GM18526 (cell line): Measurements from ENCODE around the gene MXI1.

Source experiments
- POLR2A ChIP-seq: IDR thresholded peaks from 3 replicates; pipeline ENCODE4 v1.6.1; 2011; ENCODE audit not compliant: insufficient read length; ENCODE audit errors: extremely low read depth

MXI1 gene

DNA sequence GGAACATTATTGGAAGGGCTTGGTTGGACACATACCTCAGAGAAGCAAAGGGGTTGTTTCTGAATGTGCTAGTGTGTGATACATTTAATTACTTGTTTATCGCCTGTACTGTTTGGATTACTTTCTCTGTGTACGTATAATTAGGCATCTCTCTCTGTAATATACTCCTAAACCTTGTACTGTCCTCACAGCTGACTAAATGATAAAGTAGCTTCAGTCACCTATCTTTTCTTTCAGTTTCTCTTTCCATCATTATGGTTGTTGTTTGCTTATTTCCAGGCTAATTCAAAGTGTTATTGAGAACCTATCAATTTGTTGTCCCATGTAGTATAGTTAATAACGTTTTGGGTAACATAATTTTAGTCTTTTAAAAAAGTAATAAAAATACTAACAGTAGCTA lies 34.0 kb downstream of the MXI1 start:
- TF ChIP-seq POLR2A = no peak

DNA sequence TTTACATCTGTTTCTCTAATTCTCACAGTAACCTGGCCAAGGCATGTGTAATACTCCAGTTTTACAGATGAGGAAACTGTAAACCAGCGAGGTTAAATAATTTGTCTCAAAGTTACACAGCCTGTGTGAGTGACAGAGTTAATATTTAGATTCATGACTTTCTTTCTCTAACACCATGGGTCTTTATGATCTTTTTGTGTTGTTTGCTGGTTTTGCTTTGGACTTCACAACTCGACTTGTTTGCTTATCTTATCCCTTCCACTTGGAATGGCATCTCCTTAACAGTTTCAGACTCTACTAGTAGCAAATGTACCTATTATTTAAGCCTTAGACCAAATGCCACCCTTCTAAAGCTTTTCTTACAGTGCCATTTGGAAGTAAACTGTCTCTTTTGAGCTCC lies 34.4 kb downstream of the MXI1 start:
- no peak for TF ChIP-seq POLR2A

DNA sequence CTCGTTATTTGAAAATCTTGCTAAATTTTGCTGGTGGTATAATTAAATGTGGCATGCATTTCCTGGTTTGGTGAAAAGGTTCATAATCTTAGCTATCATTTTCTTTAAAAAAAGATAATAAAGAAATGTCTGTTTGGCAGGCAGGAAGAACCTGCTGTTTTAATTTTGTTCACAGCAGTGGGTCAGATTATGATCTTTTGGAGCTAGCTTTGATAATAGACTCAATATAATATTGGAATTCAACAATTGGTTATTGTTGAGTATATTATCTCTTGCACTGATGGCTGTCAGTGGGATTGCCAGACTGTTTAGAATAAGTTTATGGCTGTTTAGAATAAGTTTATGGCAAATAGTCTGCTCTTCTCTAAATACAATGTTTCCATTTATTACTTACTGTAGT lies 35.1 kb downstream of the MXI1 start:
- TF ChIP-seq POLR2A = no peak

DNA sequence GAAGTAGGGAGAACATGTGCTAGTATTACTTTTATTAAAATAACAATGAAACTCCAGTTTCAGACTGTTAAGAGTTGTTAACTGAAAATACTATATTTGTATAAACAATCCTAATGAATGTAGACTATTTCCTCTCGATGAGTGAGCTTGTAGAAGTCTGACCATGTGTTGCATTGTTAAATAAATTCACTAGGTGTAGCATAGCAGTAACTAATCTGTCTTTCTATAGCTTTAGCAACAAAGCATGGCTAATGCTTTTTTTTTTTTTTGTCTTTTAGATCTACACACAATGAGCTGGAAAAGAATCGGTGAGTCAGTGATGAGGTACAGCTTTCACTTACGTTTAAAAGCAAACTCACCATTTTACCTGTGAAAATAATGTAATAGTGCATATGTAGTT lies 37.1 kb downstream of the MXI1 start:
- no peak for TF ChIP-seq POLR2A

DNA sequence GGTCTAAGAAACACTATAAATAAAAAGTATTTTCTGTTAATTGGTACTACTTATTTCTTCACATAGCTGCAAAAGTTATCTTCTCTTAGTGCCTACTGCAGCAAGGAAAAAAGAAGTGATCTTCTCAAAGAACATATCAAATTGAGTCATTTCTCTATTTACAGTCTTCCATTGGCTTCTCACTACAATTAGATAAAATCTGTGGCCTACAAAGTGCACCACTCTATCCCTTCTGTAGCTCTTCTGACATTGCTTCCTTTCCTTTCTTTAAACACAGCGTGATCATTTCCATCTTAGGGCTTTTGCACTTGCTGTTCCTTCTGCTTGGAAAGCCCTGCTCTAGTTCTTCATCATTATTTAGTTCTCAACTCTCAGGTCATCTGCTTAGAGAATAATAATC lies 44.7 kb downstream of the MXI1 start:
- no peak for TF ChIP-seq POLR2A

DNA sequence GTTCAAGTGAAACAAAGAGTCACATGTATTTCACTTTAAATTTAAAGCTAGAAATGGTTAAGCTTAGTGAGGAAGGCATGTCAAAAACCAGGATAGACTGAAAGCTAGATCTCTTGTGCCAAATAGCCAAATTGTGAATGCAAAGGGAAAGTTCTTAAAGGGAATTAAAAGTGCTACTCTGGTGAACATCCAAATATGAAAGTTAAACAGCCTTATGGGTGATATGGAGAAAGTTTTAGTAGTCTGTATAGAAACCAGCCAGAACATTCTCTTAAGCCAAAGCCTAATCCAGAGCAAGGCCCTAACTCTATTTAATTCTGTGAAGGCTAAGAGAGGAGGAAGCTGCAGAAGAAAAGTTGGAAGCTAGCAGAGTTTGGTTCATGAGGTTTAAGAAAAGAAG lies 47.1 kb downstream of the MXI1 start:
- no peak for TF ChIP-seq POLR2A

DNA sequence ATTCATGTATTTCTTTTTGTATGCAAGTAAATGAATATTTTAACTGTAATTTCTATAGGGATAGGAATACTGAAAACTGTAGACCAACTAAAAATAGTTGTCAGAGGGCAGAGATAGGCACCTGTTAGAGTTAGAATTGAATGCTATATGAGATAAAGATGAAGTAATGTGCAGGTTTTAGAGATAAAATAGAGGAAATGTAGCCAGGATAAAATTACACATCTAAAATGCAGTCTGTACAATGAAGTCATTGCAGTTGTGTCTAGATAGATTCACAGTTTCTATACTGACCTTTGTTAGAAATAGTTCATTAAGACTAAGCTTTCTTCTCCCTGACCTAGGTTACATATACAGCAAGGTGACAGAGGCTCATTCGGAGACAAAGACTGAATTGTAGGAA lies 51.1 kb downstream of the MXI1 start:
- TF ChIP-seq POLR2A = no peak

DNA sequence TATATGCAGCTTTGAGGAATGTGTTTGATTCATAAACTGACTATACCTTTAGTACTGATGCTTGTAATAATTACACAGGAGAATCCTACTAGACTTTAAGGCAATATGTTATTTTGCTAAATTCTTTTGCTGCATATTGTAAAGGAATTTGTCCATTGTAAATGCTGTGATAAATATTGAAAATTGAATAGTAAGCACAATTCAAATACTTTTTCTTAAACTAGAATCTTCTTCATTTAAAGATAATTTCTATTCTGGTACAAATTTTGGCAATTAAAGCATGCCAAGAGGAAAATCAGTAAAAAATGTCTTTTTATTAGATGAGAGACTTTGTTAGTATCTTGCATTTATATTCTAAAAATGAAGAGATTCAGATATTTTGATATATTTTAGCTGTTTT lies 51.9 kb downstream of the MXI1 start:
- TF ChIP-seq POLR2A = no peak

DNA sequence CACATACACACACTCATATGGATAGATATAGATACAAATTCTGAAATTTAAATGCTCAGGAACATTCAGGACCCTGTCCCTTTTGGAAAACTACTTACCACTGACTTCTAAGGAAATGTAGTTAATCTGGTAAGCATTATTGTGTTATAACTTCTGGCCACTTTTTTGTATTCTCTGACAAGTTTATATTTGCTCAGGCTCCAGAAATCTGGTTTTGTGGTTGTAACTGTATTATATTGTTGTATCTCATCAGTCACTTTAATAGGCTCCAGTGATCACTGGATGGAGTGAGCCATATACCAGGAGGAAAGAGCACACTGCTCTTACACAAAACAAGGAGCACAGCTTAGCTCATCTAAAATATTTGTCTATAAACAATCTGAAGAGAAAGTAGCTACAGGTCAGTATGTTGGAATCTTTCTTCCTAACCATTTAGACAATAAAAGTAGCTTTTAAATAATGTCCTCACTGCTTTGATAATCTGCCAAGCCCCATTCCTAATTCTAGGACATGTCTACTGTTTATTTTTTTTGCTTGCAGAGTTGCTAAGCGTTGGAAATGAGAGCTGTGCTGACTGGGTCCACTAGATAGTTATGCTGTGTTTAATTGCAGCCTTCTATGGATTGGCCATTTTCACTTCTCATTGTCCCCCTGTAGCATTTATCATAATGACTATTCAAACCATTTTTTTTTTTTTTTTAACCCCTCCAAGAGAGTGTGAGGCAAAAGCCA lies 53.5 kb downstream of the MXI1 start:
- TF ChIP-seq POLR2A = no peak

DNA sequence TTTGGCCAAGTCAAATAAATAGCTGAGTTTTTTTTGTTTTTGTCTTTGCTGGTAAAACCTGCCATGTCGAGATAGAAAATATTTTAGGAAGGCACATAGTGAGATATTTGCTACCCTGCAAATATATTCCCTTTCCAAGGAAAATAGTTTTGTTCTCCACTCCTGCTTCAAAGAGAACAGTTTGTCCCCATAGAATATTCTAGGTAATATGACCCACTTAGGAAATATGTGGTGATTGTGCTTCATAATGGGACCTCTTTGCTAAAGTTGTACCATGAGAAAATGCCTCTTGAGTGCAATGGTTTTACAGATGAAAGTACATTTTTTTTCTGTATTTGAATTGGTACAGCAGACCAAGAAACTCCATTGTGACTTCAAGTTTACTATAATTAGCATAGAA lies 55.8 kb downstream of the MXI1 start:
- TF ChIP-seq POLR2A = no peak

DNA sequence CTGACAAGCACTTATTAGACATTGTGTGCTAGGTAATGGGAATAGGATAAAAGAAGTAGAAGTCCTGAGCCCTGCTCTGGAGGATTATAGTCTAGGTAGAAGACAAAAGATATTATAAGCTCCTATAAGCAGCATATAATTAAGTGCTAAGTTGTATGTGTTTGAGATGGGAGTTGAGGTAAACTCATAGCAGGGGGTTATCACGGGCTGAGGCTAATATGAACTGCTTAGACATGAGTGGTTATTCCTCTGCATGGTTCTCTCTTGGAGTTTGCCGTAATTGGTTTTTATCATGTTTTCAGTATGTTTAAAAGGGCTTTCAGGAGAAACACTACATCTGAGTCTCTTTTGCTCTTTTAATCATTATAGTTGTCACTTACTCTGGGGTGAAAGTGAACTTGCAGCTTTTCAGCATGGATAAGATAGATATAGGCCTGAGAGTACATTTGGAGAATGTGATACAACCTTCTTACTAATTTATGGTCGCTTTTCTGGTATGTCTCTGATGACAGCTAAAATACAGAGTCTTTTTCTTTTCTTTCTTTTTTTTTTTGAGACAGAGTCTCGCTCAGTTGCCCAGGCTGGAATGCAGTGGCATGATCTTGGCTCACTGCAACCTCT lies 58.3 kb downstream of the MXI1 start:
- no peak for TF ChIP-seq POLR2A

DNA sequence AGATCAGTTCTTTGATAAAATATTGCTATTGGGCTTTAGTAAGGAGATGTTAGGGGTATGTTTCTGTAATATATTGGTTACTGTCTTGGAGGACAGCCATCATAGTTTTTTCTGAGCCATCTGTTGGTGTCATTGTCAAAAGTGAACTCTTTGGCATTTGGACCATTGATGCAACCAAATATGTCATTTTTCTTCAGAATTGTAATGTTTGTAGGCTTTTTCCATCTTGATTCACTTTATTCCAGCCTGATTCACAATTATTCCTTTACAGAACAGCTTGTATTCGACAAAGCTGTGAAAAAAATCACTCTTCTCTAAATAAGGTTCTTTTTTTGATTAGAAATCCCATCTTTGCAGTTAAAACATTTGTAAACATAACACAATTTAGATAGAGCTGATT lies 59.9 kb downstream of the MXI1 start:
- no peak for TF ChIP-seq POLR2A

DNA sequence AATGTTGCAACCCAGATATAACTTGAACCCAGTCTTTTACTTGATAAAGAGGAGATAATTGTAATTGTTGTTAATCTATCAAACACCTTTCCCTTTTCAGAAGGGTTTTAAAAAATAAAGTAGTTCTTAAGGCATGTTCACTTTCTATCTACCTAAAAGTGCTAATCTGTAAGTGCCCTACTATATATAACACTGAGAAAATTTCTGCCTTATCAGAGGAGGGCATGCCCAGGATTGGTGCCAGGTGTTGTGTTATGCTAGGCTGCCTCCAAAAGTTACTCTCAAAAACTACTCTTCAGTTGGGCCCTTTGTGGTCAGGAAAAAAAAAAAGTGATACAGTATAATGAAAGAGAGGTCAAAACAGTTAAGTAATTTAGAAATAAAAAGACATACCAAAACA lies 61.0 kb downstream of the MXI1 start:
- no peak for TF ChIP-seq POLR2A

DNA sequence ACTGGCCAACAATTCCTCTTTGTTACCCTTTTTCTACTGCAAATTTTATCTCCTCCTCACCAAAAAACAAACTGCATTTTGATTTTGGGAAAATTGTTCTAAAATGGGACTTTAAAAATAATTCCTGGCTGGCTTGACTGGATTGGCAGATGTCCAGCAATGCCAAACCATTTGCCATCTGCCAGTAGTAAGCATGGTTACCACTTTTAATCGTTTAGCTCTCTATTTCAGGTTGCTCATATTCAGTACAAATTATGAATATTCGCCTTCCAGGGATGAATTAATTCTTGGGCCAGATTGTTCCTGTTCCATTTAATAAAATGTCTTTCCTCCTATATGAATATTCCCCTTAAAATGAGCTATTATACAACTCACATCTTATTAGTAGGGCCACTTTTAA lies 61.6 kb downstream of the MXI1 start:
- TF ChIP-seq POLR2A = no peak

DNA sequence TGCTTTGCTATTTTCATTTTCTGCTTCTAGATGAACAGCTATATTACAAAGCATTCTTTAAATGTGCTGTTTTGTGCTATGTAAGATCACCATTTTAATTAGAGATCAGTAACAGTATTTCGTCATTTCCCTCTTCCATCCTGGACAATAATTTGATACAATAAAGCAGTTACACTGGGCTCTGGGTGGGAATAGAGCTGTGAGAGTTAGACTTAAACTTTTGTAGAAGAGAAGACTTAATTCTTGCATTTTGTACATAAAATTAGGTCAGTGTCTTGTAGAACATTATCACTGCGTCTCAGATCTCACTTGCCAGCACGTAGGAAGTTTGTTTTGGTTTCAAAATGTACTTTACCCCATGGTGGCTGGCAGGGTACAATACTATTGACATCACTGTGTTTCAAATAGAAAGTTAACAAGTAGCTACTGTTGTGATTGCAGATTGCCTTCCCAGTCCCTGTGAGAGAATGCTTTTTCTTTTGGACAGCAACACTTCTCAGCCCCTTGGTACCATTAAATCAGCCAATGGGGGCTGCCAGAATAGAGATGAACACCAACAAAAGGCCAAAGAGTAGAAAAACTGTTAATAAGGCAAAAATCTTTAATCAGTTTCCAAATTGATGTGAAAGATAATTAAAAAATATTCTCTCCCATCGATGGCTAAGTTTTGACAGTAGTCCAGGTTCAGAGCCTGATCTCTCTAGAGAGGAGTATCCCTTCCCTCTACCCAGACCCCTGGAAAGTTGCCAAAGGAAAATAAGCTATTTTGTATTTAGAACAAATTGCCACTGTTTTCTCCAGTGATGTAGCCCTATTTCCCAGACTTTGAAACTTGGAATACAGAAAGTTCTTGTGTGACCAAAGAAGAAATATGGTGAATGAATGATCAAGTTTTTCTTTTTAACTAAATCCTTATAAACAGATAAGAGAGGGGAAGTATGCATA lies 62.2 kb downstream of the MXI1 start:
- TF ChIP-seq POLR2A = no peak

DNA sequence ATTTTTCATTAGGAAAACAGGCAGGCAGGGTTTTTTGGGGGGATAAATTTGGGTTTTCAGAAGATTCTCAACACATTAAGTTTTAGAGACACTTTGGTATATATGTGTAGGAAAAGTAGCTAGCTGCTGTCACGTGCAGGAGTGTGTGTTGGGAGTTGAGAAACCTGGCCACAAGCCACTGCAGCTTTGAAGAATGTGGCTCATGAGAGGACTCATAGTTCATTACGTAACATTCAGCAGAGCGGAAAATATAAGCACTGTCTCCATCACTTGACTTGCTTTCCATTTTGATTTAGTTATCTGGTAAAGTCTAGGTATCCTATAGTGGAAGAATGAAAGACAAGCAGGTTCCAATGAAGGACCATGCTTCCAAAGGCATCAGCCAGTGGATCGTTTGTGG lies 66.1 kb downstream of the MXI1 start:
- no peak for TF ChIP-seq POLR2A
